Activated T-helper 2 cell treated with anti-CD3 and anti-CD28 coated beads, Interferon-gamma antibody, Interleukin-2, Interleukin-4, amounts not matched to agents 10 μg/mL and 5 μg/mL and 100 μg/mL, durations not matched to agents 14 hours and 24 hours and 36 hours (primary cell): ENCODE results near the gene ATRNL1. TPM values are rescaled to one million over a fixed set of nuclear protein-coding genes. Genes with fewer than 3 reads are reported as not detected.

Experiments
- DNase-seq: peaks from one replicate; pipeline ENCODE4 v3.0.0; 2021; ENCODE audit warnings: low spot score
- H3K27ac Mint-ChIP-seq: one replicate; pipeline ENCODE4 v1.8.0; 2021; ENCODE audit warnings: mixed read lengths
- H3K27me3 Mint-ChIP-seq: one replicate; pipeline ENCODE4 v1.8.0; 2021; ENCODE audit warnings: low read depth, mixed read lengths
- H3K36me3 Mint-ChIP-seq: one replicate; pipeline ENCODE4 v1.8.0; 2021; ENCODE audit warnings: low read depth, mixed read lengths
- H3K4me1 Mint-ChIP-seq: one replicate; pipeline ENCODE4 v1.8.0; 2021; ENCODE audit warnings: low read depth, mixed read lengths
- H3K4me3 Mint-ChIP-seq: one replicate; pipeline ENCODE4 v1.8.0; 2021; ENCODE audit warnings: low read depth, mild to moderate bottlenecking, moderate library complexity, mixed read lengths
- H3K9me3 Mint-ChIP-seq: one replicate; pipeline ENCODE4 v1.8.0; 2021; ENCODE audit warnings: mixed read lengths
- intact Hi-C: fragments of 100-400 bp; cut with micrococcal nuclease; formaldehyde crosslinking; loops from one replicate; pipeline ENCODE4 v1.15.1; 2023
- total RNA-seq: library from RNA; stranded (reverse); gene quantifications from 2 replicates; pipeline ENCODE4 v1.2.3, GENCODE V29; 2022

ATRNL1 gene
- total RNA-seq, 1 donor from 2014 or later = 0.50 TPM

GRCh38 chr10:115056186-115056585 lies 37.0 kb upstream of the ATRNL1 start:
- Mint-ChIP-seq H3K36me3 (no peaks in the 10 kb centered on the region), H3K4me1 (no peaks in the 10 kb centered on the region), H3K9me3 (no peaks in the 10 kb centered on the region), H3K4me3 (no peak overlapping the region), H3K27ac (no peak overlapping the region), H3K27me3 (peaks cover 10% of the 10 kb centered on the region)
- intact Hi-C loops = no loop called here
- DNase-seq = no peak

GRCh38 chr10:115059301-115059898 lies 33.8 kb upstream of the ATRNL1 start:
- no peaks in the 10 kb centered on the region for H3K36me3 Mint-ChIP-seq
- peaks cover 14% of the 10 kb centered on the region for H3K27me3 Mint-ChIP-seq
- H3K4me1 Mint-ChIP-seq = no peaks in the 10 kb centered on the region
- H3K27ac Mint-ChIP-seq = no peak overlapping the region
- H3K9me3 Mint-ChIP-seq = no peaks in the 10 kb centered on the region
- intact Hi-C loops = no loop called here
- no peak overlapping the region for H3K4me3 Mint-ChIP-seq
- no peak for DNase-seq

DNA sequence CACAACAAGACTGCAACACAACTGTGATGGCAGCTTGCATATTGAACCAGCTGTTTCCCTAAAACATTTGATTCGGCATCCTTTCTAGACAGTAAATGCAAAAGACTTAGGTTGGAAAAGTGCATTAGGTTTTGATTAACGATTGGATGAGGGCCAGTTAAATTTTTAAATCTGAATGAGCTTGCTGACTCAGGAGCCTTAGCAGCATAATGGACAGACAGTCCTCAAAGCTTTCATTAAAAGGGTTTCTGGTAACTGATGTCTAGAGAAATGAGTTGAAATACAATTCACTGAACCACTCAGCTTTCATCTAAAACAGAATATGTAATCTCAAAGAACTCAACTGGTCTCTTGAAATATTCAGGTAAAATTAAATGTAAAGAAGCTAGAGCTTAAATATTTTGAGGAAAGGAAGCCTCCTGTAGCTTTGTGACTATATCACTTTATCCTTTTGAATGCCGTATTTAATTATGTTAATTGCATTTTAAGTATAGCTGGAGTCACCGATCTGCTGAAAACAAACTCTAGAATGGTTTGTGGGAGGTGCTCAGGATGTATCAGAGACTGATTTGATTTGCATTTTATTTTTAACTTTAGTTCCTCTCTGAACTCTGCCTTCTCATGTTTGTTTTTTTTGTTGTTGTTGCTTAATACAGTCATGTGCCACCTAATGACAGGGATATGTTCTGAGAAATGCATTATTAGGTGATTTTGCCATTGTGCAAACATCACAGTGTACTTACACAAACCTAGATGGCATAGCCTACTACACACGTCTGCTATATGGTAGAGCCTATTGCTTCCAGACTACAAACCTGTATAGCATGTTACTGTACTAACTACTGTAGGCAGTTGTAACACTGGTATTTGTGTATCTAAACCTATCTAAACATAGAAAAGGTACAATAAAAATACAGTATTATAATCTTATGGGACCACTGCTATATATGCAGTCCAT lies 29.2 kb upstream of the ATRNL1 start:
- H3K36me3 Mint-ChIP-seq = no peaks in the 10 kb centered on the region
- intact Hi-C loops = no loop called here
- no peak overlapping the region for H3K4me3 Mint-ChIP-seq
- no peaks in the 10 kb centered on the region for H3K9me3 Mint-ChIP-seq
- H3K27ac Mint-ChIP-seq = no peak overlapping the region
- no peaks in the 10 kb centered on the region for H3K4me1 Mint-ChIP-seq
- H3K27me3 Mint-ChIP-seq = peaks cover 10% of the 10 kb centered on the region
- DNase-seq = no peak

GRCh38 chr10:115065801-115066200 lies 27.4 kb upstream of the ATRNL1 start:
- Mint-ChIP-seq H3K27ac (no peak overlapping the region), H3K36me3 (no peaks in the 10 kb centered on the region), H3K4me3 (no peak overlapping the region), H3K9me3 (no peaks in the 10 kb centered on the region), H3K27me3 (peaks cover 14% of the 10 kb centered on the region), H3K4me1 (no peaks in the 10 kb centered on the region)
- no peak for DNase-seq
- intact Hi-C loops = no loop called here

- Mint-ChIP-seq H3K4me3 (no peak overlapping the region), H3K27me3 (peaks cover 14% of the 10 kb centered on the region), H3K27ac (no peak overlapping the region), H3K4me1 (no peaks in the 10 kb centered on the region), H3K9me3 (no peaks in the 10 kb centered on the region), H3K36me3 (no peaks in the 10 kb centered on the region)
- DNase-seq = no peak
- intact Hi-C loops = no loop called here
Observed at GRCh38 chr10:115066528-115066927, 26.6 kb upstream of the ATRNL1 start.

GRCh38 chr10:115073796-115074195 lies 19.4 kb upstream of the ATRNL1 start:
- Mint-ChIP-seq H3K27me3 (peaks cover 19% of the 10 kb centered on the region), H3K4me3 (no peak overlapping the region), H3K36me3 (no peaks in the 10 kb centered on the region), H3K9me3 (no peaks in the 10 kb centered on the region), H3K27ac (no peak overlapping the region), H3K4me1 (no peaks in the 10 kb centered on the region)
- no peak for DNase-seq
- intact Hi-C loops = no loop called here

GRCh38 chr10:115082506-115082905 lies 10.7 kb upstream of the ATRNL1 start:
- Mint-ChIP-seq H3K9me3 (peaks cover 5% of the 10 kb centered on the region), H3K27me3 (peaks cover 31% of the 10 kb centered on the region), H3K27ac (no peak overlapping the region), H3K4me1 (no peaks in the 10 kb centered on the region), H3K4me3 (no peak overlapping the region), H3K36me3 (no peaks in the 10 kb centered on the region)
- intact Hi-C loops = no loop called here
- no peak for DNase-seq

DNA sequence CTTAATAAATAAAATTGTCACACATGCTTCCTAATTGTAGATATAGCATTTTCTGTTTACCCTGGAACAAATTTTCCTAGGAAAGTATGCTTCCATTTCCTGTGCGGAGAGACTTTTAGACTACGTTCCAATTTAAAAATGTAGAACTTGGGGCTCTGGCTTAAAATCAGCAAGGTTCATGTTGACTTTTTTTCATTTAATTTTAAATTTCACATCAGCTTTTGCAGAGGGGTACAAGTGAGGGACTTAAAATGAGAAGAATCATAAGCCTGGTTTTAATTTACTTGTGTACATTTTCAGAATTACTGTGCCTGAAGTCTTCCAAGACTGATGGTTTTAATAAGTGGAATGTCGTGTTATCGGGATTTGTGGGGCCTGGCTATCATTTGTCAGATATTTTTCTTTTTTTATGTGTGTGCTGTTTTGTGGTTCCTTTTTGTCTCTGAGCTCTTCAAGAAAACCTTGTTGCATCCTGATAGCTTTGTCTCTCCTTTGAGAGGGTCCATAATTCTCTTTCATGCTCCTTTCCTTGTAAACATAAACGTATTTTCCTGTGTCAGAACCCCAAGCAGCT lies 8.8 kb upstream of the ATRNL1 start:
- Mint-ChIP-seq H3K4me3 (no peak overlapping the region), H3K27me3 (peaks cover 34% of the 10 kb centered on the region), H3K4me1 (no peaks in the 10 kb centered on the region), H3K36me3 (no peaks in the 10 kb centered on the region), H3K9me3 (peaks cover 5% of the 10 kb centered on the region), H3K27ac (no peak overlapping the region)
- DNase-seq = no peak
- intact Hi-C loops = no loop called here

DNA sequence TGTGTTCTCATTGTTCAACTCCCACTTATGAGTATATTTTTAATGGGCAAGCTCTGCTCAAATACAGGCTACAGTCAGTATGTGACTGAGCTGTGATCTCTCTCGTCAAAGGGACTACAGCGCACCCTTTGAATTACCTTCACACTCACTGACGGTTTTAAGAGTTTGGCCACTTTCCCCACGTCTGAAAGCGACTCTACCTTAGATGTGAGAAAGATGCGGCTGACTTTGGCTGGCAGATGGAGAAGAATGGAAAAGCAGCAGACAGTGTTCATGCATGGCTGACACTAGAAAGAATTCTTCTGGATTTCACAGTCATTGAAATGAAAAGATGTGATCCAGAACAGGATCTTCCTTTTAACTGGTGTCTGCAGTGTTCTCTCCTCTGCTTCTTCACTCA lies 2.0 kb upstream of the ATRNL1 start:
- Mint-ChIP-seq H3K9me3 (peaks cover 5% of the 10 kb centered on the region), H3K27me3 (peaks cover 58% of the 10 kb centered on the region), H3K4me3 (no peak overlapping the region), H3K4me1 (peaks cover 9% of the 10 kb centered on the region), H3K36me3 (no peaks in the 10 kb centered on the region), H3K27ac (no peak overlapping the region)
- DNase-seq = no peak
- intact Hi-C loops = no loop called here

DNA sequence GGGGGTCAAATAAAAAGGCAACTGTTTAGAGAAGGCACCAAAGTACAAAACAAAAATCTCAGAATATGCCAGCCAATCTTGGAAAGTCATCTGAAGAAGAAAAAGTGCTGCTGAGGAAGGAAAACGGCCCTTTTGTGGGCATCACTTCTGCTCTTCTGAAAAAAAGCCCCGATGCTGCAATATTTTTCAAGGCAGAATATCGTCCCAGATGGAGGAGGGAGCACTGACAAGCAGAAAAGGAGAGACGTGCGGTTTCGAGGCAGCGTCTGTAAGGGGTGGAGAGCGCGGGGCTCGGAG lies 959 bp upstream of the ATRNL1 start:
- Mint-ChIP-seq H3K27me3 (peaks cover 55% of the 10 kb centered on the region), H3K4me1 (peaks cover 9% of the 10 kb centered on the region), H3K4me3 (peak overlapping the region; percentile 74), H3K36me3 (no peaks in the 10 kb centered on the region), H3K27ac (no peak overlapping the region), H3K9me3 (peaks cover 3% of the 10 kb centered on the region)
- intact Hi-C loops = no loop called here
- no peak for DNase-seq

- intact Hi-C loops = loop anchor here (1.0 kb wide), 1 partner anchor 215 kb away; no protein-coding TSS in a partner anchor
- Mint-ChIP-seq H3K4me3 (peak overlapping the region; percentile 74), H3K4me1 (peaks cover 9% of the 10 kb centered on the region), H3K36me3 (no peaks in the 10 kb centered on the region), H3K27me3 (peaks cover 53% of the 10 kb centered on the region), H3K27ac (no peak overlapping the region), H3K9me3 (no peaks in the 10 kb centered on the region)
- DNase-seq = peak; percentile 21
Observed at GRCh38 chr10:115092555-115093285, 445 bp upstream of the ATRNL1 start.

DNA sequence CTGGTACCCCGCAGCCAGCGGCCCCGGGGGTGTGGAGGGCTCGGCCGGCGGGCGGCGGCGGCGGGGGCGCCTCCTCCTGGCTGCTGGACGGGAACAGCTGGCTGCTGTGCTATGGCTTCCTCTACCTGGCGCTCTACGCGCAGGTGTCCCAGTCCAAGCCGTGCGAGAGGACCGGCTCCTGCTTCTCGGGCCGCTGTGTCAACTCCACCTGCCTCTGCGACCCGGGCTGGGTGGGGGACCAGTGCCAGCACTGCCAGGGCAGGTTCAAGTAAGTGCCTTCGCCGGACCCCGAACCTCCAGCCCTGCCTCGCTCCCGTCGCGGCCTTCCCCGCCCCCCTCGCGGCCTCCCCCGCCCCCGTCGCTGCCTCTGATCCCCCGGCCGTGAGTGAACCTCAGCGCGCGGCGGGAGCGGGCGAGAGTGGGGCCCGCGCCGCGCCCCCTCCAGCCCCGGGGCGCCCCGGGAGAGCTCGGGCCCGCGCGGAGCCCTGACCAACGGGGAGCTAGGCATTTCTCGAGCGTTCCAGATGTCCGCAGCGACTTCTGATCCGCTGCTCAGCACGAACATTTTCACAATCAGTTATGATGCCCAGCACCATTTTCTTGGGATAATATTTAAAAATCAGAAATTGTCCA lies 727 bp downstream of the ATRNL1 start:
- intact Hi-C loops = loop anchor here (1.0 kb wide), 1 partner anchor 217 kb away; no protein-coding TSS in a partner anchor
- Mint-ChIP-seq H3K27ac (no peak overlapping the region), H3K9me3 (no peaks in the 10 kb centered on the region), H3K27me3 (peaks cover 53% of the 10 kb centered on the region), H3K36me3 (no peaks in the 10 kb centered on the region), H3K4me1 (peaks cover 9% of the 10 kb centered on the region), H3K4me3 (peak overlapping the region; percentile 70)
- DNase-seq = no peak
